Esophagus (tissue), 2 donors: ENCODE results near the gene TACO1. TPM values are rescaled to one million over a fixed set of nuclear protein-coding genes. Genes with fewer than 3 reads are reported as not detected.

Source experiments
- H3K27ac ChIP-seq, 2 donors: one replicate each; pipeline ENCODE4 v1.5.1; 2013; ENCODE audit warnings: low read depth in 2 of 2, mild to moderate bottlenecking in 2 of 2, inconsistent platforms in 1 of 2, low read length in 1 of 2, moderate library complexity in 1 of 2
- H3K27me3 ChIP-seq, 2 donors: one replicate each; pipeline ENCODE4 v1.6.1; 2013; ENCODE audit warnings: low read length in 2 of 2, control low read depth in 1 of 2, mild to moderate bottlenecking in 1 of 2; ENCODE audit not compliant: insufficient read depth in 2 of 2, control insufficient read depth in 1 of 2
- H3K36me3 ChIP-seq, 2 donors: one replicate each; pipeline ENCODE4 v1.6.1; 2013; ENCODE audit warnings: low read length in 1 of 2; ENCODE audit not compliant: control insufficient read depth in 2 of 2, insufficient read depth in 2 of 2
- H3K4me1 ChIP-seq, 2 donors: one replicate each; pipeline ENCODE4 v1.6.1; 2013; ENCODE audit warnings: low read length in 1 of 2; ENCODE audit not compliant: control insufficient read depth in 2 of 2, insufficient read depth in 2 of 2
- H3K4me3 ChIP-seq, 2 donors: one replicate each; pipeline ENCODE4 v1.5.1; 2013; ENCODE audit warnings: low read length in 2 of 2, mild to moderate bottlenecking in 2 of 2, low read depth in 1 of 2, moderate library complexity in 1 of 2
- H3K9me3 ChIP-seq, 2 donors: one replicate each; pipeline ENCODE4 v1.6.1; 2013; ENCODE audit warnings: mild to moderate bottlenecking in 2 of 2, low read depth in 1 of 2, low read length in 1 of 2, moderate library complexity in 1 of 2; ENCODE audit not compliant: control insufficient read depth in 2 of 2, insufficient read depth in 1 of 2
- WGBS, 2 donors: extraction: QIAGEN DNeasy Blood & Tissue Kit; methylation state at CpG; one replicate each; pipeline ENCODE4 v1.1.7; 2013; 5-methylcytosine and 5-hydroxymethylcytosine counted together
- polyA plus RNA-seq, 2 donors: library from polyadenylated mRNA; stranded (reverse); fragments of 200-250 nt; gene quantifications; one replicate each; pipeline ENCODE4 v1.2.3, GENCODE V29; 2013
- donor health status: healthy with polysubstance abuse.
- donor health status: Bipolar disorder and iron deficiency.

TACO1 gene
- polyA plus RNA-seq, 2 donors = 8.5 to 17.2 TPM

DNA sequence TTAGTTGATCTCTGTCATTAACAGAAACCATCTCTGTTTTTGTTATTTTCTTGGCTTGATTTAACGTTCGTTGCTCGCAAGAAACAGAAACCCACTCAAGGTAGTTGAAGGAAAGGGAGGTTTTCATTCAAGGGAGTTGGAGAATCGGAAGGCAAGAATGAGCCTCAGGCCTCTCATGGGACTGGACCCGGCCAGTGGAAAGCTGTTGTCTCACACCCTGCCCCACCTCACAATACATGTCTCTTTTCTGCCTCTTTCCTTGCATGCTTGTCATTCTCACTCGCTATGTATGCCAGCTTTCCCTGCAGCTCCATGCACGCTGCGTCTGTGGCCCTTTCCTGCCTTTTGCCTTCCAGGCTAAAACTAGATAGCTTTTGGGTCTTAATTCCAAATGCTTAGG is 32.1 kb upstream of the TACO1 start:
- H3K27ac ChIP-seq = no peak overlapping the region
- no peaks in the 10 kb centered on the region for H3K4me1 ChIP-seq
- H3K9me3 ChIP-seq = no peaks in the 10 kb centered on the region
- 77 to 86% methylated on average over 8 of the region's 8 CpGs for WGBS, 2 donors
- H3K4me3 ChIP-seq = no peak overlapping the region
- no peaks in the 10 kb centered on the region for H3K27me3 ChIP-seq
- H3K36me3 ChIP-seq = peaks cover 0 to 2% of the 10 kb centered on the region in 2 donors

GRCh38 chr17:63571632-63572310 is 28.9 kb upstream of the TACO1 start:
- H3K4me3 ChIP-seq = no peak overlapping the region
- no peaks in the 10 kb centered on the region for H3K4me1 ChIP-seq
- H3K36me3 ChIP-seq = peaks cover 0 to 2% of the 10 kb centered on the region in 2 donors
- no peaks in the 10 kb centered on the region for H3K9me3 ChIP-seq
- WGBS, 2 donors = 82 to 86% methylated on average over 1 of the region's 1 CpG
- no peak overlapping the region for H3K27ac ChIP-seq
- H3K27me3 ChIP-seq = no peaks in the 10 kb centered on the region

- 85 to 94% methylated on average over 5 of the region's 5 CpGs for WGBS, 2 donors
- Histone ChIP-seq H3K36me3 (peaks cover 0 to 4% of the 10 kb centered on the region in 2 donors), H3K27ac (no peak overlapping the region), H3K4me3 (no peak overlapping the region), H3K9me3 (no peaks in the 10 kb centered on the region), H3K27me3 (no peaks in the 10 kb centered on the region), H3K4me1 (no peaks in the 10 kb centered on the region)
Measured at GRCh38 chr17:63573634-63574033, 27.1 kb upstream of the TACO1 start.

GRCh38 chr17:63578027-63578768 is 22.5 kb upstream of the TACO1 start:
- no peak overlapping the region for H3K27ac ChIP-seq
- no peaks in the 10 kb centered on the region for H3K27me3 ChIP-seq
- 85 to 88% methylated on average over 7 of the region's 7 CpGs for WGBS, 2 donors
- H3K4me1 ChIP-seq = no peaks in the 10 kb centered on the region
- H3K9me3 ChIP-seq = no peaks in the 10 kb centered on the region
- peaks cover 11 to 17% of the 10 kb centered on the region in 2 donors for H3K36me3 ChIP-seq
- H3K4me3 ChIP-seq = no peak overlapping the region

DNA sequence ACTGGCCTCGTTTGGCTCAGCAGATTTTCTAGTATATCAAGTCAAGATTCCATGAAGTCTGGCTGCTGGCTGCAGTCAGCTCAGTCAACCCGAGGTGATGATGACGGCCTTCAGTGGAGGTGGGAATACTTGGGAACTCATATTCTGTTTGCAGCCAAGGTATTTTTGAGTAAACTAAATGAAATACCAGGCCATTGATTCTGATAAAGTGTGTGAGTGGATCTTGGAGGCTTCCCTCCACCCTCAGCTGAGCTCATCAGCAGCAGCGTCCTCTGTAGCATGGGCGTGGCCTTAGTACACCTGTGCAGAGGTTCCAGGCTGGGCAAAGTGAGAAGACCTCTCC is 22.0 kb upstream of the TACO1 start:
- peaks cover 16 to 20% of the 10 kb centered on the region in 2 donors for H3K36me3 ChIP-seq
- H3K27me3 ChIP-seq = no peaks in the 10 kb centered on the region
- H3K27ac ChIP-seq = peak overlapping the region in 1 of 2 donors; percentile 7
- H3K4me1 ChIP-seq = no peaks in the 10 kb centered on the region
- no peak overlapping the region for H3K4me3 ChIP-seq
- 70 to 80% methylated on average over 5 of the region's 5 CpGs for WGBS, 2 donors
- no peaks in the 10 kb centered on the region for H3K9me3 ChIP-seq

- H3K9me3 ChIP-seq = no peaks in the 10 kb centered on the region
- H3K4me3 ChIP-seq = no peak overlapping the region
- WGBS, 2 donors = 69 to 72% methylated on average over 11 of the region's 11 CpGs
- no peaks in the 10 kb centered on the region for H3K4me1 ChIP-seq
- no peaks in the 10 kb centered on the region for H3K27me3 ChIP-seq
- peaks cover 19 to 23% of the 10 kb centered on the region in 2 donors for H3K36me3 ChIP-seq
- no peak overlapping the region for H3K27ac ChIP-seq
Measured at GRCh38 chr17:63579633-63580032, 21.1 kb upstream of the TACO1 start.

- H3K27me3 ChIP-seq = no peaks in the 10 kb centered on the region
- 90 to 91% methylated on average over 5 of the region's 5 CpGs for WGBS, 2 donors
- no peak overlapping the region for H3K4me3 ChIP-seq
- peaks cover 37 to 42% of the 10 kb centered on the region in 2 donors for H3K36me3 ChIP-seq
- H3K4me1 ChIP-seq = no peaks in the 10 kb centered on the region
- H3K27ac ChIP-seq = no peak overlapping the region
- H3K9me3 ChIP-seq = no peaks in the 10 kb centered on the region
Measured at GRCh38 chr17:63587770-63588169, 12.9 kb upstream of the TACO1 start.

DNA sequence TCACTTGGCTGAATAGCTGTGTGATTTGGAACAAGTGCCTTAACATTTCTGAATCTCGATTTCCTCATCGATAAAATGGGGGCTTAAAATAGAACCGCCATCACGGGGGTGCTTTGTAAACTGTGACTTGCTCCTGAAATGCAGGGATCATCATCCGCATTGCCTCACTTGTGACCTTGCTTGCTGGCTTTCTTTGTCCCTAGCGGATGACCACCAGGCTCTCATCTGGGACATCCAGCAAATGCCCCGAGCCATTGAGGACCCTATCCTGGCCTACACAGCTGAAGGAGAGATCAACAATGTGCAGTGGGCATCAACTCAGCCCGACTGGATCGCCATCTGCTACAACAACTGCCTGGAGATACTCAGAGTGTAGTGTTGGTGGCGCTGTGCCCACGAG is 11.9 kb upstream of the TACO1 start:
- no peak overlapping the region for H3K27ac ChIP-seq
- H3K4me3 ChIP-seq = no peak overlapping the region
- WGBS, 2 donors = 90 to 96% methylated on average over 11 of the region's 11 CpGs
- H3K4me1 ChIP-seq = no peaks in the 10 kb centered on the region
- H3K27me3 ChIP-seq = no peaks in the 10 kb centered on the region
- H3K9me3 ChIP-seq = no peaks in the 10 kb centered on the region
- peaks cover 29 to 34% of the 10 kb centered on the region in 2 donors for H3K36me3 ChIP-seq

DNA sequence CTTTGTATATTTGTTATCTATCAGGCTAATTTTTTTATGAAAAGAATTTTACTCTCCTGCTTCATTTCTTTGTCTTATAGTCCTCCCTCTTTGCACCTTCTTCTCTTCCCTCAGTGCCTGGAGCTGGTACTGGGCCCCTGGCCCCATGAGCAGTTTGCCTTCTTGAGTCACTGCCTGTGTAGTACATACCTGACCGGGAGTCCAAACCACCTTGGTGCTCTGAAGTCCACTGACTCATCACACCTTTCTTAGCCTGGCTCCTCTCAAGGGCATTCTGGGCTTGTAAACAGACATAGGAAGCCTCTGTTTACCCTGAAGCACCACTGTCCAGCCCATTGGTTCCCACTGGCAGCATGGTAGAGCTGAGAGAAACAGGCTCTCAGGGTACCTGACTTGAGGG is 11.0 kb upstream of the TACO1 start:
- Histone ChIP-seq H3K36me3 (peaks cover 30 to 31% of the 10 kb centered on the region in 2 donors), H3K27me3 (no peaks in the 10 kb centered on the region), H3K9me3 (no peaks in the 10 kb centered on the region), H3K4me3 (no peak overlapping the region), H3K4me1 (no peaks in the 10 kb centered on the region), H3K27ac (no peak overlapping the region)
- 95% methylated on average over 1 of the region's 1 CpG for WGBS, 2 donors

- H3K27ac ChIP-seq = no peak overlapping the region
- peaks cover 23 to 31% of the 10 kb centered on the region in 2 donors for H3K36me3 ChIP-seq
- H3K27me3 ChIP-seq = no peaks in the 10 kb centered on the region
- no peaks in the 10 kb centered on the region for H3K9me3 ChIP-seq
- no peaks in the 10 kb centered on the region for H3K4me1 ChIP-seq
- WGBS, 2 donors = 89 to 90% methylated on average over 3 of the region's 3 CpGs
- no peak overlapping the region for H3K4me3 ChIP-seq
Measured at GRCh38 chr17:63592797-63593196, 7.9 kb upstream of the TACO1 start.
